ENCODE data around the gene OSBPL6. TPM values are rescaled to one million over a fixed set of nuclear protein-coding genes. Genes with fewer than 3 reads are reported as not detected.

The OSBPL6 gene
- total and polyA plus RNA-seq, 2 donors (not counting 1 experiment from before 2014, with no cell fraction given), result 0.06 TPM; not detected in 1

GRCh38 chr2:178419123-178419522 lies 224.8 kb downstream of the OSBPL6 start:
- Mint-ChIP-seq H3K27me3 (no peaks in the 10 kb centered on the region), H3K4me1 (peaks cover 11% of the 10 kb centered on the region), H3K9me3 (ENCODE audit: insufficient read depth) (no peaks in the 10 kb centered on the region), H3K27ac (no peak overlapping the region), H3K4me3 (no peak overlapping the region)
- intact Hi-C loops (cut with micrococcal nuclease), result no loop called here
- no peak overlapping the region for H3K4me3 ChIP-seq (ENCODE audit: control extremely low read depth in 1 of 5, extremely low read depth in 1 of 5, insufficient read depth in 1 of 5, low read depth in 2 of 5, low read length in 4 of 5)
- no peak overlapping the region for H2AFZ ChIP-seq (ENCODE audit: insufficient read depth, low read depth, low read length, poor library complexity, severe bottlenecking)
- H3K4me1 ChIP-seq (ENCODE audit: control insufficient read depth in 2 of 2, insufficient read depth in 2 of 2, low read length in 2 of 2), result peaks cover 9% of the 10 kb centered on the region in 2 donors
- CTCF ChIA-PET, result interaction anchor here (9.6 kb wide), 1 partner anchor 22 kb away, joined by 126 read pairs; no protein-coding TSS in a partner anchor
- H3K9me3 ChIP-seq (ENCODE audit: control extremely low read depth in 1 of 3, control insufficient read depth in 2 of 3, insufficient read depth in 1 of 3, low read length in 2 of 3), result no peaks in the 10 kb centered on the region
- whole genome bisulfite sequencing (ENCODE audit: insufficient coverage), result no CpG with 5 or more reads among the region's 1 CpG
- no peak overlapping the region for H3K27ac ChIP-seq (ENCODE audit: low read length in 2 of 2)
- H3K36me3 ChIP-seq (replicated peaks in 1 of 2; ENCODE audit: control extremely low read depth in 1 of 2, control insufficient read depth in 1 of 2, extremely low read depth in 1 of 2, insufficient read depth in 2 of 2, low read length in 1 of 2), result no peaks in the 10 kb centered on the region
- no peak for ATAC-seq (ENCODE audit: low read depth)
- H3K4me2 ChIP-seq (replicated peaks; ENCODE audit: low read depth, low read length, poor library complexity, severe bottlenecking), result no peak overlapping the region
- POLR2A ChIA-PET, result no interaction called here
- H3K79me2 ChIP-seq (ENCODE audit: control insufficient read depth, insufficient read depth, low read length), result no peaks in the 10 kb centered on the region
- H4K20me1 ChIP-seq (ENCODE audit: control insufficient read depth, insufficient read depth, low read length, poor library complexity, severe bottlenecking), result no peaks in the 10 kb centered on the region
- no peak for DNase-seq
- H3K9ac ChIP-seq (ENCODE audit: low read length), result no peak overlapping the region
- no peak for TF ChIP-seq EZH2 (IDR thresholded peaks at IDR 0.05; ENCODE audit: borderline replicate concordance, insufficient read depth, low read depth, low read length, poor library complexity, severe bottlenecking)
- TF ChIP-seq CTCF (IDR thresholded peaks at IDR 0.05), result no peak
- no peaks in the 10 kb centered on the region for H3K27me3 ChIP-seq (replicated peaks in 1 of 4; ENCODE audit: control extremely low read depth in 1 of 4, control insufficient read depth in 3 of 4, insufficient read depth in 4 of 4, low read length in 3 of 4)

- no peaks in the 10 kb centered on the region for H3K27me3 Mint-ChIP-seq
- no peak overlapping the region for H3K27ac Mint-ChIP-seq
- Histone ChIP-seq H2AFZ (ENCODE audit: insufficient read depth, low read depth, low read length, poor library complexity, severe bottlenecking) (no peak overlapping the region), H3K9me3 (ENCODE audit: control extremely low read depth in 1 of 3, control insufficient read depth in 2 of 3, insufficient read depth in 1 of 3, low read length in 2 of 3) (peaks cover 0 to 2% (median 2%) of the 10 kb centered on the region in 3 donors), H3K4me3 (ENCODE audit: control extremely low read depth in 1 of 5, extremely low read depth in 1 of 5, insufficient read depth in 1 of 5, low read depth in 2 of 5, low read length in 4 of 5) (no peak overlapping the region), H3K27ac (ENCODE audit: low read length in 2 of 2) (no peak overlapping the region), H3K79me2 (ENCODE audit: control insufficient read depth, insufficient read depth, low read length) (no peaks in the 10 kb centered on the region), H4K20me1 (ENCODE audit: control insufficient read depth, insufficient read depth, low read length, poor library complexity, severe bottlenecking) (no peaks in the 10 kb centered on the region), H3K4me2 (replicated peaks; ENCODE audit: low read depth, low read length, poor library complexity, severe bottlenecking) (no peak overlapping the region), H3K27me3 (replicated peaks in 1 of 4; ENCODE audit: control extremely low read depth in 1 of 4, control insufficient read depth in 3 of 4, insufficient read depth in 4 of 4, low read length in 3 of 4) (no peaks in the 10 kb centered on the region), H3K9ac (ENCODE audit: low read length) (no peak overlapping the region), H3K4me1 (ENCODE audit: control insufficient read depth in 2 of 2, insufficient read depth in 2 of 2, low read length in 2 of 2) (no peaks in the 10 kb centered on the region), H3K36me3 (replicated peaks in 1 of 2; ENCODE audit: control extremely low read depth in 1 of 2, control insufficient read depth in 1 of 2, extremely low read depth in 1 of 2, insufficient read depth in 2 of 2, low read length in 1 of 2) (no peaks in the 10 kb centered on the region)
- H3K4me1 Mint-ChIP-seq, result no peaks in the 10 kb centered on the region
- no peak for ATAC-seq (ENCODE audit: low read depth)
- CTCF ChIA-PET, result interaction anchor here (0.8 to 9.6 kb wide), 2 partner anchors 24 to 30 kb away, joined by 3 to 126 read pairs; no protein-coding TSS in a partner anchor
- DNase-seq, result no peak
- POLR2A ChIA-PET, result no interaction called here
- no peak overlapping the region for H3K4me3 Mint-ChIP-seq
- H3K9me3 Mint-ChIP-seq (ENCODE audit: insufficient read depth), result peaks cover 4% of the 10 kb centered on the region
- 17% methylated on average over 1 of the region's 1 CpG for WGBS (ENCODE audit: insufficient coverage)
- TF ChIP-seq EZH2 (IDR thresholded peaks at IDR 0.05; ENCODE audit: borderline replicate concordance, insufficient read depth, low read depth, low read length, poor library complexity, severe bottlenecking) (no peak), CTCF (IDR thresholded peaks at IDR 0.05) (no peak)
- intact Hi-C loops (cut with micrococcal nuclease), result no loop called here
Measured at GRCh38 chr2:178420463-178420999, 226.2 kb downstream of the OSBPL6 start.
